CD8-positive, alpha-beta memory T cell (primary cell): ENCODE results near the gene ASXL2. TPM values are rescaled to one million over a fixed set of nuclear protein-coding genes. Genes with fewer than 3 reads are reported as not detected.
A peak's percentile ranks its signal among the peaks of the same experiment; 100 is the strongest.
"Not testable (repeated sequence)": the region's sequence is repeated elsewhere in the genome, so short reads cannot be mapped to it uniquely, and the experiment has no call there.

ENCODE experiments used
- CTCF ChIA-PET: fragments of 350-600 bp; sonication (Branson Sonifier 250); formaldehyde crosslinking; loops from one replicate; lab custom pipeline; 2021; ENCODE audit warnings: antibody characterized with exemption; lab: Charles Lee
- POLR2A ChIA-PET: fragments of 350-600 bp; sonication (Branson Sonifier 250); formaldehyde crosslinking; loops from one replicate; lab custom pipeline; 2021; ENCODE audit warnings: antibody characterized with exemption; lab: Charles Lee
- DNase-seq, 5 donors: peaks; one replicate each; pipeline versions ENCODE4 v3.0.0 to v3.0.0-alpha.2; 2020 to 2022; ENCODE audit warnings: mixed read lengths in 1 of 5
- H3K27ac ChIP-seq: one replicate; pipeline ENCODE4 v1.7.0; 2013; ENCODE audit warnings: low read depth, mild to moderate bottlenecking, low read length, moderate library complexity
- H3K27me3 ChIP-seq: 2 replicates; pipeline ENCODE4 v1.7.0; 2013; ENCODE audit warnings: low read length, mild to moderate bottlenecking; ENCODE audit not compliant: insufficient read depth, poor library complexity, severe bottlenecking
- H3K36me3 ChIP-seq: 2 replicates; pipeline ENCODE4 v1.7.0; 2013; ENCODE audit warnings: mild to moderate bottlenecking, low read length, moderate library complexity; ENCODE audit not compliant: insufficient read depth
- H3K4me1 ChIP-seq: 2 replicates; pipeline ENCODE4 v1.7.0; 2013; ENCODE audit warnings: mild to moderate bottlenecking, low read length, moderate library complexity; ENCODE audit not compliant: insufficient read depth
- H3K4me3 ChIP-seq: 2 replicates; pipeline ENCODE4 v1.7.0; 2013; ENCODE audit warnings: mild to moderate bottlenecking, low read length
- H3K9me3 ChIP-seq: 2 replicates; pipeline ENCODE4 v1.7.0; 2013; ENCODE audit warnings: mild to moderate bottlenecking, low read length
- H3K27ac Mint-ChIP-seq, 8 donors: one replicate each; pipeline ENCODE4 v1.8.0; 2020 to 2021; ENCODE audit warnings: mixed read lengths in 8 of 8, mild to moderate bottlenecking in 6 of 8, inconsistent platforms in 3 of 8, moderate library complexity in 3 of 8
- H3K27me3 Mint-ChIP-seq, 2 donors: one replicate each; pipeline ENCODE4 v1.8.0; 2020 to 2021; ENCODE audit warnings: mixed read lengths in 2 of 2, mild to moderate bottlenecking in 1 of 2, moderate library complexity in 1 of 2
- H3K36me3 Mint-ChIP-seq, 3 donors: one replicate each; pipeline ENCODE4 v1.8.0; 2020 to 2021; ENCODE audit warnings: mixed read lengths in 3 of 3, inconsistent platforms in 1 of 3, mild to moderate bottlenecking in 1 of 3
- H3K4me1 Mint-ChIP-seq, 3 donors: one replicate each; pipeline ENCODE4 v1.8.0; 2020 to 2021; ENCODE audit warnings: mixed read lengths in 3 of 3, inconsistent platforms in 1 of 3, mild to moderate bottlenecking in 1 of 3
- H3K4me3 Mint-ChIP-seq, 7 donors: one replicate each; pipeline ENCODE4 v1.8.0; 2020 to 2021; ENCODE audit warnings: mixed read lengths in 7 of 7, mild to moderate bottlenecking in 6 of 7, moderate library complexity in 4 of 7, inconsistent platforms in 2 of 7
- H3K9me3 Mint-ChIP-seq, 5 donors: one replicate each; pipeline ENCODE4 v1.8.0; 2020 to 2022; ENCODE audit warnings: mixed read lengths in 5 of 5, mild to moderate bottlenecking in 3 of 5, moderate library complexity in 2 of 5, inconsistent platforms in 1 of 5
- polyA plus RNA-seq: library from polyadenylated mRNA; unstranded; fragments of 300-500 nt; fragmentation: Illumina TruSeq; gene quantifications from one replicate; pipeline ENCODE4 v1.2.3, GENCODE V29; 2021
- total RNA-seq, 2 experiments: library from RNA; stranded (reverse); gene quantifications; one replicate each; pipeline ENCODE4 v1.2.3, GENCODE V29; 2021

ASXL2 gene
- total and polyA plus RNA-seq, 3 experiments from 2014 or later = 10.9 to 72.7 (median 67.5) TPM

DNA sequence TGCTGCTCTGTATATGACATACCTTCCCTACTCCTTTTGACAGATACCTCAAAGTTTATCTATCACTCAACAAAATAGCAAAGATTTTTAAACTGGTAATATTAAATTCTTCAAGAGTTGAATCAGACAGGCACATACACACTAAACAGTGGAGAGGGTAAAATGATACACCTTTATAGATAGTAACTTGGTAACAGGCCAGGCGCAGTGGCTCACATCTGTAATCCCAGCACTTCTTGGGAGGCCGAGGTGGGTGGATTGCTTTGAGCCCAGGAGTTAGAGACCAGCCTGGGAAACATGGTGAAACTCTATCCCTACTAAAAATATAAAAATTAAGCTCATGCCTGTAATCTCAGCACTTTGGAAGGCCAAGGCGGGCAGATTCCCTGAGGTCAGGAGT is 23.2 kb downstream of the ASXL2 start:
- no peak overlapping the region for H3K27ac ChIP-seq
- no peak for DNase-seq
- no peaks in the 10 kb centered on the region for H3K27me3 ChIP-seq
- H3K4me3 ChIP-seq = no peak overlapping the region
- no peaks in the 10 kb centered on the region for H3K9me3 ChIP-seq
- Mint-ChIP-seq H3K36me3 (peaks cover 0 to 8% (median 2%) of the 10 kb centered on the region in 3 donors), H3K4me3 (peak overlapping the region in 1 of 7 donors; percentile 46), H3K4me1 (peaks cover 50 to 69% (median 65%) of the 10 kb centered on the region in 3 donors), H3K9me3 (no peaks in the 10 kb centered on the region), H3K27ac (peak overlapping the region in 2 of 8 donors; percentile 35 to 63), H3K27me3 (no peaks in the 10 kb centered on the region)
- H3K36me3 ChIP-seq = no peaks in the 10 kb centered on the region
- POLR2A ChIA-PET = interaction anchor here (2.1 kb wide), 1 partner anchor 23 kb away, joined by 6 read pairs; the partner anchor contains the start of gene ASXL2
- peaks cover 35% of the 10 kb centered on the region for H3K4me1 ChIP-seq
- CTCF ChIA-PET = interaction anchor here (1.4 kb wide), 1 partner anchor 23 kb away, joined by 5 read pairs; the partner anchor contains the start of gene ASXL2

DNA sequence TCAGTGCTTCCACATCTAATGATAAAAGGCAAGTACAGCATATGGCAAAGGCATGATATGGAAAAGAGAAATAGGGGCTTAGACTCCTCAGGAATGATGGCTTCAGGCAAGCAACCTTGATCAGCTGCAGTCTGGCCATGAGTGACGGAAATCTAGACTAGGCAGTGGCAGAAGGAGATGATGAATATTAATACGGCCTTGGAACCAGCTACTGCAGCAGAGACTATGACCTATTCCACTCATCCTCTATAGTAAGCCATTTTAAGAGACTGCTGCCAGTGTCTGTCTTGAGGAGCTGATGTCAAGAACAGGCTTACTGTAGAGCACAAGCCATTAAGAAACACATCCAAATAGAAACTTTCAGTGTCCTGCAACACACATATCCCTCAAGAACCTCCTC is 23.7 kb downstream of the ASXL2 start:
- Mint-ChIP-seq H3K27ac (peak overlapping the region in 2 of 8 donors; percentile 63 to 64), H3K27me3 (no peaks in the 10 kb centered on the region), H3K9me3 (no peaks in the 10 kb centered on the region), H3K36me3 (peaks cover 0 to 8% (median 2%) of the 10 kb centered on the region in 3 donors), H3K4me1 (peaks cover 49 to 67% (median 64%) of the 10 kb centered on the region in 3 donors), H3K4me3 (peak overlapping the region in 1 of 7 donors; percentile 46)
- DNase-seq = no peak
- no peak overlapping the region for H3K27ac ChIP-seq
- CTCF ChIA-PET = interaction anchor here (1.4 to 4.1 kb wide), 4 partner anchors 13 to 247 kb away, joined by 5 to 25 read pairs (median 18); partner anchors contain the start of gene ASXL2
- POLR2A ChIA-PET = interaction anchor here (2.1 kb wide), 1 partner anchor 24 kb away, joined by 6 read pairs; the partner anchor contains the start of gene ASXL2
- no peaks in the 10 kb centered on the region for H3K36me3 ChIP-seq
- H3K4me3 ChIP-seq = no peak overlapping the region
- H3K4me1 ChIP-seq = peaks cover 35% of the 10 kb centered on the region
- no peaks in the 10 kb centered on the region for H3K9me3 ChIP-seq
- H3K27me3 ChIP-seq = no peaks in the 10 kb centered on the region

GRCh38 chr2:25853038-25853638 is 25.1 kb downstream of the ASXL2 start:
- Mint-ChIP-seq H3K4me3 (peak overlapping the region in 3 of 7 donors; percentile 5 to 30 (median 18)), H3K36me3 (peaks cover 0 to 8% (median 2%) of the 10 kb centered on the region in 3 donors), H3K9me3 (no peaks in the 10 kb centered on the region), H3K27me3 (no peaks in the 10 kb centered on the region), H3K27ac (peak overlapping the region; percentile 24 to 80 (median 76)), H3K4me1 (peaks cover 46 to 61% (median 59%) of the 10 kb centered on the region in 3 donors)
- ChIA-PET CTCF (interaction anchor here (0.8 to 4.1 kb wide), 13 partner anchors 7 to 332 kb away, joined by 3 to 25 read pairs (median 6); partner anchors contain the start of gene KIF3C), POLR2A (interaction anchor here (1.1 to 1.4 kb wide), 2 partner anchors 21 to 25 kb away, joined by 3 to 4 read pairs; partner anchors contain the start of gene ASXL2)
- no peaks in the 10 kb centered on the region for H3K9me3 ChIP-seq
- H3K27ac ChIP-seq = no peak overlapping the region
- no peaks in the 10 kb centered on the region for H3K27me3 ChIP-seq
- H3K4me3 ChIP-seq = no peak overlapping the region
- peaks cover 35% of the 10 kb centered on the region for H3K4me1 ChIP-seq
- H3K36me3 ChIP-seq = no peaks in the 10 kb centered on the region
- DNase-seq = no peak

DNA sequence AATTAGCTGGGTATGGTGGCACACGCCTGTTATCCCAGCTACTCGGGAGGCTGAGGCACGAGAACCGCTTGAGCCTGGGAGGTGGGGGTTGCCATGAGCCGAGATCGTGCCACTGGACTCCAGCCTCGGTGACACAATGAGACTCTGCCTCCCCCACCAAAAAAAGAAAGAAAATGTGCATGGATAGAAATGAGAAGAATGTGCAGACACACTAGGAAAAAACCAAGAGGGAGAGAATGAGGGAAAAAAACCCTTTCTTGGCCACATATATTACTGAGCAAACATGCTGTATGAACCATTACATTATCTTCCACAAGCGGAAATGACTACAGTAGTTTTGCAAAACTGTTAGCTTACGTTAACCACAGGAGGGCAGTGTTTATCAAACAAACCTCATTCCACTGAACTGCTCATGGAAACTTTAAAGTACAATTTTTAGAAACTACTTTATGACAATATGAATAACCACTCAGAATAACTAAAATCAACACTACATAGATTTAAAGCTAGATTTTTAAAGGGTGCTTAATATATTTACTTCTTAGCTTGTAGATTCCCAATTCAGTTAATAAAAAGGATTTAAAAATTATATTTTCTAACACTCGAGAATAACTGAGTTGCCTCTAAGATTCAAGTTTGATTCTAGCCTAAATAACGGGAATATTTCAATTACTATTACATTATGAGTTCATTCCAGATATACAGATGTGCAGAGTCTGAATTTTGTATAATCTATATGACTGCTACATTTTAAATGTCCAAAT is 26.4 kb downstream of the ASXL2 start:
- peaks cover 45 to 56% (median 48%) of the 10 kb centered on the region in 3 donors for H3K4me1 Mint-ChIP-seq
- H3K27ac ChIP-seq = peak overlapping the region; percentile 13

GRCh38 chr2:25850400-25850799 is 27.9 kb downstream of the ASXL2 start:
- peaks cover 45 to 55% (median 48%) of the 10 kb centered on the region in 3 donors for H3K4me1 Mint-ChIP-seq
- H3K27me3 ChIP-seq, DNase-seq, H3K9me3 ChIP-seq, H3K4me3 ChIP-seq, H3K36me3 ChIP-seq, H3K9me3 Mint-ChIP-seq, H3K27me3 Mint-ChIP-seq, POLR2A ChIA-PET, H3K36me3 Mint-ChIP-seq, H3K27ac ChIP-seq: not testable (repeated sequence)
- peak overlapping the region in 1 of 7 donors; percentile 34 for H3K4me3 Mint-ChIP-seq
- peak overlapping the region in 6 of 8 donors; percentile 29 to 80 (median 50) for H3K27ac Mint-ChIP-seq
- CTCF ChIA-PET = interaction anchor here (2.2 to 4.1 kb wide), 2 partner anchors 27 to 100 kb away, joined by 8 to 25 read pairs; no protein-coding TSS in a partner anchor
- H3K4me1 ChIP-seq = peaks cover 35% of the 10 kb centered on the region

More for the DNA sequence above, 26.4 kb downstream of the ASXL2 start:
- no peaks in the 10 kb centered on the region for H3K36me3 ChIP-seq
- POLR2A ChIA-PET = interaction anchor here (1.5 kb wide), 1 partner anchor 27 kb away, joined by 4 read pairs; the partner anchor contains the start of gene ASXL2
- CTCF ChIA-PET = interaction anchor here (0.6 to 4.1 kb wide), 26 partner anchors 8 to 575 kb away, joined by 3 to 25 read pairs (median 5); partner anchors contain the start of genes ASXL2 and KIF3C
- H3K9me3 Mint-ChIP-seq = no peaks in the 10 kb centered on the region
- H3K36me3 Mint-ChIP-seq = peaks cover 0 to 11% (median 5%) of the 10 kb centered on the region in 3 donors
- H3K27me3 ChIP-seq = no peaks in the 10 kb centered on the region
- H3K9me3 ChIP-seq = no peaks in the 10 kb centered on the region
- H3K4me1 ChIP-seq = peaks cover 35% of the 10 kb centered on the region
- H3K4me3 Mint-ChIP-seq = peak overlapping the region; percentile 37 to 83 (median 72)
- H3K4me3 ChIP-seq = no peak overlapping the region
- DNase-seq = peak in 2 of 5 donors; percentile 63 to 69
- H3K27me3 Mint-ChIP-seq = no peaks in the 10 kb centered on the region
- H3K27ac Mint-ChIP-seq = peak overlapping the region; percentile 59 to 90 (median 84)

DNA sequence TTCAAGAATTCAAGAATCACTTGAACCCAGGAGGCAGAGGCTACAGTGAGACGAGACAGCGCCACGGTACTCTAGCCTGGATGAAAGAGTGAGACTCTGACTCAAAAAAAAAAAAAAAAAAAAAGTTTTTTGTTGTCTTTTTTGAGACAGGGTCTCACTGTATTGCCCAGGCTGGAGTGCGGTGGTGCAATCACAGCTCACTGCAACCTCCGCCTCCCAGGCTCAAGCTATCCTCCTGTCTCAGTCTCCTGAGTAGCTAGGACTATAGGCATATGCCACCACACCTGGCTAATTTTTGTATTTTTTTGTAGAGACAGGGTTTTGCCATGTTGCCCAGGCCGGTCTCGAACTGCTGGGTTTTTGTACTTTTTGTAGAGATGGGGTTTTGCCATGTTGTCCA is 28.9 kb downstream of the ASXL2 start:
- peaks cover 35% of the 10 kb centered on the region for H3K4me1 ChIP-seq
- H3K27me3 ChIP-seq, H3K36me3 ChIP-seq, H3K27ac Mint-ChIP-seq, H3K4me3 Mint-ChIP-seq, H3K27ac ChIP-seq, H3K4me3 ChIP-seq, H3K9me3 Mint-ChIP-seq, H3K9me3 ChIP-seq, POLR2A ChIA-PET, DNase-seq, H3K27me3 Mint-ChIP-seq: not testable (repeated sequence)
- Mint-ChIP-seq H3K36me3 (peaks cover 0 to 15% (median 3%) of the 10 kb centered on the region in 3 donors), H3K4me1 (peaks cover 41 to 52% (median 43%) of the 10 kb centered on the region in 3 donors)
- CTCF ChIA-PET = interaction anchor here (0.9 to 1.3 kb wide), 2 partner anchors 12 to 14 kb away, joined by 3 read pairs; no protein-coding TSS in a partner anchor

GRCh38 chr2:25845843-25846505 is 32.3 kb downstream of the ASXL2 start:
- peaks cover 7 to 27% (median 17%) of the 10 kb centered on the region in 3 donors for H3K4me1 Mint-ChIP-seq
- H3K36me3 Mint-ChIP-seq = peaks cover 0 to 31% (median 5%) of the 10 kb centered on the region in 3 donors
- no peaks in the 10 kb centered on the region for H3K27me3 Mint-ChIP-seq
- H3K36me3 ChIP-seq = peaks cover 5% of the 10 kb centered on the region
- H3K4me1 ChIP-seq = peaks cover 6% of the 10 kb centered on the region
- no peak for DNase-seq
- no peak overlapping the region for H3K4me3 ChIP-seq
- H3K27me3 ChIP-seq = no peaks in the 10 kb centered on the region
- ChIA-PET CTCF (interaction anchor here (1.0 kb wide), 1 partner anchor 8 kb away, joined by 3 read pairs; no protein-coding TSS in a partner anchor), POLR2A (no interaction called here)
- H3K4me3 Mint-ChIP-seq = no peak overlapping the region
- no peaks in the 10 kb centered on the region for H3K9me3 Mint-ChIP-seq
- no peak overlapping the region for H3K27ac ChIP-seq
- H3K9me3 ChIP-seq = no peaks in the 10 kb centered on the region
- no peak overlapping the region for H3K27ac Mint-ChIP-seq
